MM.1S (cell line): ENCODE data around the gene JPT2.

Source experiments
- DNase-seq: peaks from one replicate; pipeline ENCODE4 v3.0.0-alpha.2; 2015
- H2AFZ ChIP-seq: fragments of 300-600 bp; sonication (generic); 2 replicates; pipeline ENCODE4 v1.6.0; 2016; ENCODE audit warnings: antibody characterized with exemption, low read length
- H3F3A ChIP-seq: fragments of 300-600 bp; sonication (generic); 2 replicates; pipeline ENCODE4 v1.6.1; 2016; ENCODE audit warnings: mild to moderate bottlenecking, antibody characterized with exemption, low read length, moderate library complexity, mixed read lengths; ENCODE audit not compliant: insufficient read depth
- H3K27ac ChIP-seq: fragments of 300-600 bp; sonication (generic); 2 replicates; pipeline ENCODE4 v1.5.1; 2016; ENCODE audit warnings: mild to moderate bottlenecking, low read length
- H3K27me3 ChIP-seq: fragments of 300-600 bp; sonication (generic); replicated peaks from 2 replicates; pipeline ENCODE4 v1.6.0; 2016; ENCODE audit warnings: low read length; ENCODE audit not compliant: insufficient read depth
- H3K36me3 ChIP-seq: fragments of 300-600 bp; sonication (generic); replicated peaks from 2 replicates; pipeline ENCODE4 v1.6.1; 2016; ENCODE audit warnings: mild to moderate bottlenecking, low read length, mixed read lengths; ENCODE audit not compliant: insufficient read depth
- H3K4me1 ChIP-seq: fragments of 300-600 bp; sonication (generic); 2 replicates; pipeline ENCODE4 v1.6.1; 2016; ENCODE audit warnings: low read length, mixed read lengths
- H3K4me2 ChIP-seq: fragments of 300-600 bp; sonication (generic); 2 replicates; pipeline ENCODE4 v1.6.0; 2016; ENCODE audit warnings: low read depth, low read length
- H3K4me3 ChIP-seq: fragments of 300-600 bp; sonication (generic); 2 replicates; pipeline ENCODE4 v1.5.1; 2016; ENCODE audit warnings: low read length, mixed read lengths
- H3K79me2 ChIP-seq: fragments of 300-600 bp; sonication (generic); 2 replicates; pipeline ENCODE4 v1.6.1; 2016; ENCODE audit warnings: mixed run types, low read length, mixed read lengths
- H3K9ac ChIP-seq: fragments of 300-600 bp; sonication (generic); 2 replicates; pipeline ENCODE4 v1.6.1; 2016; ENCODE audit warnings: low read length, mixed read lengths
- H3K9me2 ChIP-seq: fragments of 300-600 bp; sonication (generic); replicated peaks from 2 replicates; pipeline ENCODE4 v1.6.1; 2016; ENCODE audit warnings: mild to moderate bottlenecking, low read length, mixed read lengths; ENCODE audit not compliant: insufficient read depth
- H3K9me3 ChIP-seq: fragments of 300-600 bp; sonication (generic); replicated peaks from 2 replicates; pipeline ENCODE4 v1.6.1; 2016; ENCODE audit warnings: mild to moderate bottlenecking, low read length, mixed read lengths; ENCODE audit not compliant: insufficient read depth
- H4K20me1 ChIP-seq: fragments of 300-600 bp; sonication (generic); 2 replicates; pipeline ENCODE4 v1.6.1; 2016; ENCODE audit warnings: mild to moderate bottlenecking, low read length, moderate library complexity, mixed read lengths; ENCODE audit not compliant: insufficient read depth
- CTCF ChIP-seq: fragments of 300-600 bp; sonication (generic); IDR thresholded peaks from 2 replicates; pipeline ENCODE4 v1.5.1; 2016; ENCODE audit warnings: antibody characterized with exemption, low read length, mixed read lengths
- EZH2 ChIP-seq: fragments of 300-600 bp; sonication (generic); optimal IDR thresholded peaks from 2 replicates; pipeline ENCODE3; 2017; ENCODE audit warnings: low read depth, mild to moderate bottlenecking, antibody characterized with exemption, low read length, mixed read lengths
- EZH2phosphoT487 ChIP-seq: fragments of 300-600 bp; sonication (generic); IDR thresholded peaks from 2 replicates; pipeline ENCODE4 v1.6.1; 2018; ENCODE audit warnings: antibody characterized with exemption, low read length

Gene JPT2

GRCh38 chr16:1638757-1639156 lies 39.3 kb upstream of the JPT2 start:
- Histone ChIP-seq H3K9me2 (no peaks in the 10 kb centered on the region), H3K27me3 (no peaks in the 10 kb centered on the region), H3K79me2 (no peaks in the 10 kb centered on the region; the same call in 1 of the 2 replicates), H2AFZ (no peak overlapping the region), H3K36me3 (peaks cover 6% of the 10 kb centered on the region; the same call in 1 of the 2 replicates), H3K4me1 (no peaks in the 10 kb centered on the region), H3K4me3 (no peak overlapping the region), H3K9ac (no peak overlapping the region), H3K27ac (no peak overlapping the region), H3F3A (no peaks in the 10 kb centered on the region), H3K4me2 (no peak overlapping the region), H3K9me3 (no peaks in the 10 kb centered on the region), H4K20me1 (no peaks in the 10 kb centered on the region)
- no peak for DNase-seq
- TF ChIP-seq CTCF (no peak), EZH2 (no peak), EZH2phosphoT487 (no peak)

GRCh38 chr16:1639282-1639681 lies 38.8 kb upstream of the JPT2 start:
- no peaks in the 10 kb centered on the region for H3K4me1 ChIP-seq
- no peak overlapping the region for H3K27ac ChIP-seq
- H3K4me3 ChIP-seq: no peak overlapping the region
- no peaks in the 10 kb centered on the region for H3K27me3 ChIP-seq
- no peak overlapping the region for H3K9ac ChIP-seq
- no peak for DNase-seq
- TF ChIP-seq EZH2phosphoT487: no peak
- no peak for TF ChIP-seq CTCF
- TF ChIP-seq EZH2: no peak
- peaks cover 6% of the 10 kb centered on the region; the same call in 1 of the 2 replicates for H3K36me3 ChIP-seq
- H4K20me1 ChIP-seq: no peaks in the 10 kb centered on the region
- no peaks in the 10 kb centered on the region for H3F3A ChIP-seq
- no peaks in the 10 kb centered on the region for H3K9me3 ChIP-seq
- no peaks in the 10 kb centered on the region; the same call in 1 of the 2 replicates for H3K79me2 ChIP-seq
- no peak overlapping the region for H3K4me2 ChIP-seq
- H2AFZ ChIP-seq: no peak overlapping the region
- H3K9me2 ChIP-seq: no peaks in the 10 kb centered on the region

- no peak overlapping the region for H2AFZ ChIP-seq
- no peaks in the 10 kb centered on the region for H3K9me2 ChIP-seq
- no peaks in the 10 kb centered on the region for H3F3A ChIP-seq
- H3K27ac ChIP-seq: no peak overlapping the region
- no peaks in the 10 kb centered on the region for H3K79me2 ChIP-seq
- H3K4me3 ChIP-seq: no peak overlapping the region
- DNase-seq: no peak
- no peak overlapping the region for H3K4me2 ChIP-seq
- H3K4me1 ChIP-seq: no peaks in the 10 kb centered on the region
- H3K36me3 ChIP-seq: peaks cover 6% of the 10 kb centered on the region; the same call in 1 of the 2 replicates
- no peaks in the 10 kb centered on the region for H4K20me1 ChIP-seq
- H3K9ac ChIP-seq: no peak overlapping the region
- H3K27me3 ChIP-seq: no peaks in the 10 kb centered on the region
- no peaks in the 10 kb centered on the region for H3K9me3 ChIP-seq
- no peak for TF ChIP-seq CTCF
- no peak for TF ChIP-seq EZH2phosphoT487
- TF ChIP-seq EZH2: no peak
Observed at GRCh38 chr16:1639860-1640259, 38.2 kb upstream of the JPT2 start.
